NCI-H748 (cell line): ENCODE data around the gene PHKB.
"Not testable (repeated sequence)": the region's sequence is repeated elsewhere in the genome, so short reads cannot be mapped to it uniquely, and the experiment has no call there.

Experiments used
- DNase-seq: peaks from one replicate; lab custom pipeline; 2025; ENCODE audit not compliant: unreplicated experiment; lab: John Stamatoyannopoulos, UW

The PHKB gene

DNA sequence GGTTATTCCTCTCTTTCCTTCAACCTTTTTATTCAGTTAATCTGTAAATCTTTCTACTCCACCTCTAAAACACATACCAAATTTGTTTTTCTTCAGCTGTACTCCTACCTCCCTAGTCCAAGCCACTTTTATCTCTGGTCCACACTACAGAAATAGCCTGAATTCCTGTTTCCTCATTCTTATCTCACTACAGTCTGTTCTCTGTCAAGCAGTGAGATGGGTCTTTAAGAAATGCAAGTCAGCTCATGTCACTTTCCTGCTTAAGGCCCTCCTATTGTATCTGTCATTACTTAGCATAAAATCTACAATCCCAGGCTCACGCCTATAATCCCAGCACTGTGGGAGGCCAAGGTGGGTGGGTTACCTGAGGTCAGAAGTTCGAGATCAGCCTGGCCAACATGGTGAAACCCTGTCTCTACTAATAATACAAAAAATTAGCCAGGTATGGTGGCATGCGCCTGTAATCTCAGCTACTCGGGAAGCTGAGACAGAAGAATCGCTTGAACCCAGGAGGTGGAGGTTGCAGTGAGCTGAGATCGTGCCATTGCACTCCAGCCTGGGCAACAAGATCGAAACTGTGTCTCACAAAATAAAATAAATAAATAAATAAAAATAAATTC is 7.0 kb downstream of the PHKB start:
- not testable (repeated sequence) for DNase-seq

DNA sequence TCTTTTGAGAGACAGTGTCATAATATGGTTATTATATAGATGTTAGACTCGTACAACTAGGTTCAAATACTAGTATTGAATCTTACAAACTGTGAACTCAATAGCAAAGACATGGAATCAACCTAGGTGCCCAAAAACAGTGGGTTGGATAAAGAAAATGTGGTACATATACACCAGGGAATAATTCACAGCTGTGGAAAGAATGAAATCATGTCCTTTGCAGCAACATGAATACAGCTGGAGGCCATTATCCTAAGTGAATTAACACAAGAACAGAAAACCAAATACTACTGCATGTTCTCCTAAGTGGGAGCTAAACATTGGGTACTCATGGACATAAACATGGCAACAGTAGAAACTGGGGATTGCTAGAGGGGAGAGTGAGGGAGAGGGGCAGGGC is 8.1 kb downstream of the PHKB start:
- no peak for DNase-seq

DNA sequence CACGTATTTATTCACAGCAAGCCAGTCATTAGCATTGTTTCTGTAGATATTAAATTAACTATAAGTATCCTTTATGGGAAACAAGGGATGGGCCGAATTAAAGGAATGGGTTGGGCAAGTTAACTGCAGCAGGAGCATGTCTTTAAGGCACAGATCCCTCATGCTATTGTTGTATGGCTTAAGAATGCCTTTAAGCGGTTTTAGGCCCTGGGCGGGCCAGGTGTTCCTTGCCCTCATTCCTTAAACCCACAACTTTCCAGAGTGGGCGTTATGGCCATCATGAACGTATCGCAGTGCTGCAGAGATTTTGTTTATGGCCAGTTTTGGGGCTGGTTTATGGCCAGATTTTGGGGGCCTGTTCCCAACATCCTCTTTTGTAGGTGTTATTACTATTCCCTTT is 9.1 kb downstream of the PHKB start:
- DNase-seq, result no peak

DNA sequence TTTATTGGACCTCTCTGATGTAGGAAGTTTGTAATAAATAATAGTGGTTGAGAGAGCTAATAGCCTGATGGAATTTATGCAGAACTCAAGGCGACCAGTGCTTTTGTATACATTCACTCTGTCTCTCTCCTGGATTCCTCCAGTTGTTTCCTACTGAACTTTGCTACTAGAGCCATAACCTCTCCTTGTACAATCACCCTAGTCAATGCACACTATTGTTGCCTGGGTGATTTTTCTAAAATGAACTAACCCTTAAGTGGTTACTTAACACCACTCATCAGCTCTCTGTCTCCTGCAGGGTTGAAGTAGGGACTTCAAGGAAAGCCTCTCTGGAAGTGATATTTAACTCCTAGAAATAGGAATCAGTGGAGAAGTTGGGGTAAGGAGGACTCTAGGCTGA is 9.7 kb downstream of the PHKB start:
- DNase-seq, result no peak

DNA sequence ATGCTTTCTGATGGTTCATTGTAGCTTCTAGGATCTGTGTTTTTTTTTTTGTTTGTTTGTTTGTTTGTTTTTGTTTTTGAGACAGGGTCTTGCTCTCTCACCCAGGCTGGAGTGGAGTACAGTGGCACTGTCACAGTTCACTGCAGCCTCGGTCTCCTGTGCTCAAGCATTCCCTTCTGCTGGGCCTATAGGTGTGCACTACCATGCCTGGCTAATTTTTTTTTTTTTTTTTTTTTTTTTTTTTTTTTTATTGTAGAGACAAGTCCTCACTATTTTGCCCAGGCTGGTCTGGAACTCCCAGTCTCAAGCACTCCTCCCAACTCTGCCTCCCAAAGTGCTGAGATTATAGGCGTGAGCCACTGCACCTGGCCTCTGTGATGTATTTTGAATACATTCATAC is 11.9 kb downstream of the PHKB start:
- DNase-seq, result not testable (repeated sequence)

DNA sequence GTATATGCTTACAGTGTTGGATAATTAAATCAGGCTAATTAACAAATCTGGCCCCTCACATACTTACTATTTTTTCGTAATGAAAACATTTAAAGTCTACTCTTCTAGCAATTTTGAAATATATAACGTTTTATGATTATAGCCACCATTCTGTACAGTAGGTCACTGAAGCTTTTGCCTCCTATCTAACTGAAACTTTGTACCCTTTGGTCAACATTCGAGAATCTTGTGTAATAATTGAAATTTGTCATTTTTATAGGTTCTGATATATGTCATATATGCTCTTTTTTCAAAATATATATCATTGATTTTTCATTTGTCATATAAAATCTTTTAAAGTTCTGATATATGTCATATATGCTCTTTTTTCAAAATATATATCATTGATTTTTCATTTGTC is 12.7 kb downstream of the PHKB start:
- DNase-seq, result no peak

DNA sequence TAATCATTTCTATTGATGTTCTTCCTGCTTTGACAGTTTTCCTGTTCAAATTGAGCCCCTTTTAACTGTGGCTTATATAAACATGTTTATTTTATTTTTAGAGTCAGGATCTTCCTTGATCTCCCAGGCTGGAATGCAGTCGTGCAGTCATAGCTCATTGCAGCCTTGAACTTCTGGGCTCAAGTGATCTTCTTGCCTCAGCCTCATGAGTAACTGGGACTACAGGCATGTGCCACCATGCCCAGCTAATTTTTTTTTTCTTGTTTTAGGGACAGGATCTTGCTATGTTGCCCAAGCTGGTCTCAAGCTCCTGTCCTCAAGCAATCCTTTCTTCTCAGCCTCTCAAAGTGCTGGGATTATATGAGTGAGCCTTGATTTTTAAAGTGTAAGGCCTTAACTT is 14.7 kb downstream of the PHKB start:
- DNase-seq, result no peak

DNA sequence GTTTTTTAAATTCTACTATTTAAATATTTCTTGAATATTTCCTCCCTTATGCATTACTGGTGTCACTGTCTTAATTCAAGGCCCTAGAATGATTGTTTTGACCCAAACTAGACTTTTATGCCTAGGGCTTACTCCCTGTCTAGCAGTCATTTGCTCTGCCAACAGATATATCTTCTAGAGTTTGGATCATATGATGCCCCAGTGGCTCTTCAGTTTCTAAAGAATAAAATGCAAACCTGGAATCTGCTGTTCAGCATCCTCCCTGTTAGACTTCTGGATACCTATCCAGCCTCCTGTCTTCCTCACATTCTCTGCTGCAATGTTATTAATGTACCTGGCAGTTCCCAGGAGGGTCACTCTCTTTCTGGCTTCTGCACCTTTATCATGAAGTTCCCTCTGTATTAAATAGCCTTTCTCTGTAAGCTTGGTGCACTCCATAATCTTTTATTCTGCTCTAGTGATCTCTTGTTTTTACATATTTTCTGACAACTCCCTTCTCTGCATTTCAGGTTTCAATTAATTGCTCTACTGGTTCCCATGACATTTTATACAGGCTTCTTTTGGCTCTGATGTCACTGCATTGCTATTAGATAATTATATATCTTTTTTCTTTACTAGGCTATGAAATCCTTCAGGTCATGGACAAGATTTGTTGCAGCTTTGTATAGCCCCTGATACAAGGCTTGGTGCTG is 15.7 kb downstream of the PHKB start:
- no peak for DNase-seq

DNA sequence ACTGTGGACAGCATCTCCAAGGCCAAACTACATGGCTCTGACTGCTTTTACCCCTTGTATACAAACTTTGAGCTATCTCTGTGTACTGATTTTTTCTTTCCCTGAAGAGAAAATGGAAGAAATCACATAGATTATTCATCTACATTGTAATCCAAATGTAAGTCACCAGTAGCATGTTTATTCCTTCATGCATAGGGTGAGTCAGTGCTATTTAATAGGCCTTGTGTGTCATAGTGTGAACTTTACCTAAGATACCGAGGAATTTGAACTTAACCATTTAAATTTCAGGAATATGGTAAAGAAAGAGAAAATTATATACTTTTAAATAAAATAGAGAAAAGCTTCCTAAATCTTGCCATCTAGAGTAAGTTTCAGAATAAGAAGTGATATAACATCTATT is 16.5 kb downstream of the PHKB start:
- no peak for DNase-seq

DNA sequence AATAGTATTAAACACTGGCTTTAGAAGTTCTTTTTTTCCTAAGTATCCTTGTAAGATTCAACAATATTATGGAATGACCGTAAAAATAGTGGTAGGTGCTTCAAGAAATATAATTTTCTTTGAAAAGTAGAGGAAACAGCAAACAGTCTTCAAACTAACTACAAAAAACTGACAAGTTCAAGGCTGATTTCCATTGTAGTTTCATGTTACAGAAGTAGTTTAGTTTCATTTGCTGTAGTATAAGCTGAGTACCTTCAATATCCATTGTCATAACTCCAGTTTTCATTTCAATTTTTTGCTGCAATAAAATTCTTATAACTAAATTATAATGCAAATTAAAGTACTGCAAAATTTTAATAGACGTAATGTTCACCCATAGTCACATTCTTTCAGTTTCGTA is 19.3 kb downstream of the PHKB start:
- no peak for DNase-seq

DNA sequence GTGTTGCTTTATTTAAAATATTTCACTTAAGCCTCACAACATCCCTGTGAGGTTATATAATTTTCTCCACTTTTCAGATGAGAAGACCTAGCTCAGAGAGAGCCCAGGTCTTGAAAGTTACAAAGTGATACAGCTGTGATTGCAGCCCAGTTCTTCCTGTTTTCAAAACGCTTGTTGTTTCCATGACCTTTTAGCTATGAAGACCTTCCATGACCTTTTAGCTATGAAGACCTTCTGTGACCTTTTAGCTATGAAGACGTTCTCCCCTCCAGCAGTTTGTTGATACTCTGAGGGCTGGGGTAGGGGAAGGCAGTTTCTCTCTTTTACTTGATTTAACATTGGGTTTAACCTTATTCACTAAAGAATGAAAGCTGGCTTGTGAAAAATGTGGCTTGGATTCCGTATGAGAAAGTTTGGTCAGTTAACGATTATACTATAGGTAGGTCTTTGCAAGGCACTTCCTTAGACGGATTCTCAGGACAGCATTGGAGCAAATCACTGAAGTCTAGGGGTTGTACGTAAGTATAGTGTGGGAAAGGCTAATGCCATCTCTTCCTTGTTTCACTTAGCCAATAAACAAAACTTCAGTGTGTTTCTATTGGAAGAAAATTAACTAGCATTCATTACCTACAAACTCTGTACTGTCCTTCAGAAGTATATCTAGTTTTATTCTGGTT is 20.7 kb downstream of the PHKB start:
- DNase-seq, result no peak

DNA sequence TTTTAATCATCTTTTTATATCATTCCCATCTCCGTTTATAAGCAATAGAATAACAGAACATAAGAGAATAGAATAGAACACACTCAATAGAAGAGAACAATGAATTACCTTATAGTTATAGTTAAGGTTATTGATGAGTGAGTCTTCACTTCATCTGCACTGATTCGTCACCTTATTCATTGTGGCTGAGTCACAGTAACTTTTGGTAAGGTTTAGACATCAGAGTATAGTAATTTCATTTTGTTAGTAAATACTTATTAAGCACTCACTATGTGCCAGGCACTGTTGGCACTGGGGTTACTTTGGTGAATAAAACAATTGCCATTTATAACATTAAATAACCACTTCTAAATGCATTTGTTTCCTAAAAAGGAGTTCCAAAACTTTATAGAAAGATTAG is 22.5 kb downstream of the PHKB start:
- DNase-seq, result no peak

DNA sequence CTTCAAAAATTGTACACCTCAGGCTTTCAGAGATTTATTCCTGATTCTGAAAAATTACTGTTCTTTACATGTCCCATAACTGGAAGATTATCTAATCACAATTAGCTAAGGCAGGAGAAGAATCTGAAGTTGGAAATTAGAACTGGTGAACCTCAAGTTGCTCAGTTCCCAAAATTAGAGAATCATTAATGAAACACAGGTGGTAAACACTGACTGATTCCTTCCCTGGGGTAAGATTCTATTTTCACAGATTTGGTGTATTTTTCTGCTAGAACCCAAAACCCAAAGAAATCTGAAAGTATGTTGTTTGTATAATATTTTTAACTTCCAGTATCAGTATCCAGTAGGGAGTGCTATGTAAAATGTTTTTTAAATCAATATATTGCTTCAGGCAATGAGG is 25.7 kb downstream of the PHKB start:
- DNase-seq, result no peak

DNA sequence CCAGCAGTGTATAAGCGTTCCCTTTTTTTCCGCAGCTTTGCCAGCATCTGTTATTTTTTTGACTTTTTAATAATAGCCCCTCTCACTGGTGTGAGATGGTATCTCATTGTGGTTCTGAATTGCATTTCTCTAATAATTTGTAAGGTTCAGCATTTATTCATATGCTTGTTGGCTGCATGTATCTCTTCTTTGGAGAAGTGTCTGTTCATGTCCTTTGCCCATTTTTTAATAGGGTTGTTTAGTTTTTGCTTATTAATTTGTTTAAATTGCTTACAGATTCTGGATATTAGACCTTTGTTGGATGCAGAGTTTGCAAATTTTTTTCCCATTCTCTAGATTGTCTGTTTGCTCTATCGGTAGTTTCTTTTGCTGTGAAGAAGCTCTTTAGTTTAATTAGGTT is 26.9 kb downstream of the PHKB start:
- DNase-seq, result no peak

DNA sequence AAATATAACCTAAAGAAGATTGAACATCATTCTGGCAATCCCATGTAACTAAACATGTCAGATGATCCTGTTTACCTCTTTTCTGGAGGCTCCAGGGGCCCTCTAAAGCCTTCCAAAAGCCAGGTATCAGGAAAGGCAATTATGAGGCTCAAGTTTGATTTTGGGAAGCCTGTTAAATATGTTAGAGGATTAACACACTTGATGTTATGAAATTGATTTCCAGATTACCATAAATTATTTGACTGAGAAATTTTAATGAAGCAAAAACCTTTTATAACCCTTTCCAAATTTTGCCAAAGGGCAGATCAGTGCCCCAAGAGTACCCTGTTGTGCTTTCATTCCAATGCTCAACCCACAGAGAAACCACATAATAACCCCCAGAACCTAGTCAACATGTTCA is 29.3 kb downstream of the PHKB start:
- DNase-seq, result no peak

DNA sequence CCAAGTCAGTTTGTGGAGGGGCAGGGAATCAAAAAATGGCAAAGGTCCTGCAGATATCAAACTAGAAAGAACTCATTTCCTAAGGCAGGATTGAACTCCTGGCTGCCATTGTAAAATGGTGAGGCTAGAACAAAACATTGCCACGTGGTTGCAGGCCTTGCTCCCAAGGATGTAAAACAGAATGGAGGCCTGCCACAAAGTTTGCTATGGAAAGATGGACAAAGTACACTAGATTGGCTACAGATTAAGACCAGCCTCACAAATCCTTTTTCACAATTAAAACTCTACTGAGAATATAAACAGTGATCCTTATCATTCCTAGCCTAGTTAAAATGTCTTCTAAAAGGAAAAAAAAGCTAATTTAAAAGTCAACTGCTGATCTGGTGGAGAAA is 30.9 kb downstream of the PHKB start:
- no peak for DNase-seq

DNA sequence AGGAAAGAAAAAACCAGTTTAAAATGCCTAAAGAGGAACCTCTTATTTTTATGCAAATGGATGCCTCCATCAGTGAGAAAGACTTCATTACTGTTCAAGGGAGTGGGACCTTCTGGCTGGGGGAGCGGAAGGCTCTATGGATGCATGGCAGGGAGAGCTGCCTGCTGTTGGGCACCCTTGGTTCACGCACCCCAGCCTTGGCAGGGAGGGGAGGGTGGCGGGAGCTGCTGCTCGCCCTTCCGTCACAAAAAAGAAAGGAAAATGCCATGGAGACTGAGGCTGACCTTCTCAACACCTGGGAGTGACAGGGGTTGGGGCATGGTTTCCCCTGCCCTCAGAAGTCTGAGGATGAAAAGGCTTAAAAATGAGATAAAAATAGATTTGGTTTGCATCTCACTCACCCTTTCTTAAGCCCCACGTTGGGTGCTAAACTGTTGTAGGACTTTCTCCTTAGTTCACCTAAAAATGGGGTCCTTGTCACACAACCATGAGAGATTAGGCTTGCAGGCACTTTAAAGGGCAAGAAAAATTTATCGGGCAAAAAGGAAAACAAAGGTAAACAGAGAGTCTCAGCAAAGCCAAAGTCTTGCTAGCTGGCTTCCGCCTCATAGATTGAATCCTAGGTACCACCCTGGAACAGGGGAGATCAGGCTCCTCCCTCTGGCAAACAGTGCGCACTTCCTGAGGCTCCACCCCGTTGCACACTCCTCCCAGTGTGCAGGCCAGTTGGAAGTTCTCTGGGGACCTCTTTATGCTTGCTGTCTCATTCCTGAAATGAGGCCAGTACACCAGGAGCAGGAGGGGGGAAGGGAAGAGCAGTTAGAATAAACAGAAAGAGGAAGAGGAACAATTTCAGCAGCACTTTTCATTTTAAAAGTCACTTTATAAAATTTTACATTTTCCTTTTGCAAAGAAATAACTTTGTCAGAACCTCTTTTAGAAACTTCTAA is 31.6 kb downstream of the PHKB start:
- no peak for DNase-seq

DNA sequence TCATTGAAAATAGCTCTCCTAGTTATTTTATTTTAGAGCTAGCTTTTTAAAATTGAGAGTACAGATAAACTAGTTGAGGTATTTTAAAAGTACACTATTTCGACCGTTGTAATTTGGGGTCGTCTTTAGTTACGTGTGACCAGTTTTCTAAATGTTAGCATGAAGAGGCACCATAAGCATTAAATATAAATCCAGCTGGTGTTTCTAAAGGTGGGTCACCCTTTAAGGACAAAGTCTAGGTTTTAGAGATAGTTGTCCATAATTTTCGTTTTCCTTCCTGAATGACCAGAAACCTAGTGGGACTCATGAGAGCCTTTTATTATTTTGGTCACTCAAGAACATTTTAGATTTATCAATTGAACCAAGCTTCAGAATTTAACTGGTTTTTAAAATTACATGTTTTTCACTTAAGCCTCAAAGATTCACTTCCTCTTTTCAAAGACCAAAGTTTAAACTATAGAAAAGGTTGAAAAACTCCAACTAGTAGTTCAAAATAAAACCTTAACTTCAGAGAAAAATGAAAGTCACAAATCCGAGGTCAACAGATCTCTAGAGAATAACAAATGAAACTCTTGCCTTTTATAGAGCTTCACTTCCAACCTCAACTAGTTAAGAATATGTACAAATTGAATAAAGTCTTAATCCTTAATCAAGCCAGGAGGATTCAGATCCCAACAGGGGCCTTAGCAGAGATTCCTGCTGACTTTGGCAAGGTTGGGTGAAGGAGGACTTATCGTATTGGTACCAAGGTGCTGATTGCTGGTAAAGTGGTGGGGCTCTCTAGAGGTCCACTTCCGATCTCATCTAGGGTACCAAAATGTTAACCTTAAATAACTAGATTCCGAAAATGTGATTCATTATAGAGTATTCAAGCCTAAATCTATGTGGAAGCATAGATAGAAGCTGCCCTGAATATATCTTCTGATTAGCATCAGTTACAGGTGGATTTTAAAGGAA is 32.5 kb downstream of the PHKB start:
- DNase-seq, result no peak

DNA sequence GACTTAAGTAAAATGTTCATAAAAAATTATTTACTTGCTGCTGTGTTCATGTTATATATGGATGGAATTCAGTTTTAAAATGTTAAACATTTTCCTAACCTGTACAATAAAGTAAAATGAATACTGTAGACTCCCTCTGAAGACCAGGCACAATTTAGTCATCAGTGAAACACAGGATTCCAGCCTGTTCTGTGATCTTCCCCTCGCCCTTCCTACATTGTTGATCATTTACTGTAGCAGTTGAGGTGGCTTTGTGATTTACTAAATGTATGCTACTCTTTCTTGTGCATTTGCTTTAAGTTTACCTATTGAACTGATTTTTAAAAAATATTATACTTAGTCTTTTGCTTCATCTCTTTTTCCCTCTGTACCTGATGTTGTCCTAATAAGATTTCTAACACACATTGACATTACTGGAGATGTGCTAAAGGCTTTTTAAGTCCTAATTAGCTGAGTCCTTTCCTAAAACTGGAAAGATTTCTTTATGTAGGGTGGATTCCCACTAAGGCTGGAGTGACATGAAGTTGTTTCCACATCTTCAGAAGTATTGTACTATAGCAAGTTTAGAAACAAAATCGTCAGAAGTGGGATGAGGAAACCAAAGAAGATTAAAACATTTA is 38.1 kb downstream of the PHKB start:
- no peak for DNase-seq

DNA sequence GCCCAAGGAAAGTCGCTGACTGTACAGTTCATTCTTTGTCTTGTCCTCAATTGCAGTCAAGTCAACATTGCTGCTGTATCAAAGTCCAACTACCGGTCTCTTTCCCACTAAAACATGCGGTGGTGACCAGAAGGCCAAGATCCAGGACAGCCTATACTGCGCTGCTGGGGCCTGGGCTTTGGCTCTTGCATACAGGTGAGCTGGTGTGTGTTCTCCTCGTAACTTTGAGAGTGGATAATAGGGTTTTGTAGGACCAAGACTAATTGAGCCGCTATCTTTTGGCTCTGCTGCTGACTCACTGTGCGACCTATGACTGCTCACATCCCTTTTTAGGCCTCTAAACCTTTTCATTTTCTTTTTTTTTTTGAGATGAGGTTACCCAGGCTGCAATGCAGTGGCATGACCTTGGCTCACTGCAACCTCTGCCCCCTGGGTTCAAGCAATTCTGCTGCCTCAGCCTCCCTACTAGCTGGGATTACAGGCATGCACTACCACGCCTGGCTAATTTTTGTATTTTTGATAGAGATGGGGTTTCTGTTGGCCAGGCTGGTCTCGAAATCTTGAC is 38.7 kb downstream of the PHKB start:
- DNase-seq, result no peak
